Stimulated activated CD8-positive, alpha-beta memory T cell treated with anti-CD3 and anti-CD28 coated beads, Interleukin-7, amount 100 ng/mL, for 1 hour (primary cell): ENCODE measurements around the gene RBM12.
"Not testable (repeated sequence)": the region's sequence is repeated elsewhere in the genome, so short reads cannot be mapped to it uniquely, and the experiment has no call there.

Experiments used
- DNase-seq, 2 donors: peaks; one replicate each; pipeline ENCODE4 v3.0.0-alpha.2; 2020; ENCODE audit warnings: low read depth in 2 of 2

Gene RBM12

DNA sequence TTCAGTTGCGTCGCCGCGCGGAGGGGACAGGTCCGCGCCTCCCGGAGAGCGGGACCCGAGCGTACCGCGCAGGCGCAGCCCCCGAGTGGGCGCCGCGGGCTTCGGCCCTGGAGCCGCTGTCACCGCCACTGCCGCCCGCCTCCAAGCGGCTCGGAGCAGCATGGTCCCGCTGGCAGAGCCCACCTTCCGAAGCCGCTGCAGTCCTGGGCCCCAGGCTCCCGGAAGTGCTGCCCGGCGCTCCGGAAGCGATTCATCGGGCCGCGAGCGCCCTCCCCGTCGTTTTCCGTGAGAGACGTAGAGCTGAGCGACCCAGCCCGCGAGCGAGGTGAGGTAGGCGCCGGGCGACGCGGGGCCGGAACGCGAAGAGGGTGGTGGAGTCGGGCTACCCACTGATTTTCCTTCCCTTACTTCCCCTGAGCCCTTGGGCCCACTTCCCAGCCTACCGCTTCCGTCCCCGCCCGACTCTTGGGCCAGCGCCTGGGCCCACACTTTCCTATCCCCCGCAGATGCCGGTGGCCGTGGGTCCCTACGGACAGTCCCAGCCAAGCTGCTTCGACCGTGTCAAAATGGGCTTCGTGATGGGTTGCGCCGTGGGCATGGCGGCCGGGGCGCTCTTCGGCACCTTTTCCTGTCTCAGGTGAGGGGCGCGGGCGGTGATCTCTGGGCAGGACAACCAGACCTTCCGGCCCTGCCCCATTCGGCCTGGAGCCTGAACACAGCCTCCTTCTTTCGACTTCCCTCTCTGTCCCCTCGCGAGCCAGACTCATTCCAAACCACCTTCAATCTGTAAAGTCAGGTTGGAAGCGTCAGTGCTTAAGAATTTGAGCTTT, 34.6 kb upstream of the RBM12 start, which contains the start of the genes NFS1 and ROMO1:
NFS1 (minus strand) TSS at position 226 of the 830 bp plus-strand sequence; CDS start at position 162, 64 bp downstream.
ROMO1 (plus strand) TSS at position 279 of the 830 bp plus-strand sequence; CDS start at position 507, 228 bp downstream.
- DNase-seq: peak; percentile 70 to 75

DNA sequence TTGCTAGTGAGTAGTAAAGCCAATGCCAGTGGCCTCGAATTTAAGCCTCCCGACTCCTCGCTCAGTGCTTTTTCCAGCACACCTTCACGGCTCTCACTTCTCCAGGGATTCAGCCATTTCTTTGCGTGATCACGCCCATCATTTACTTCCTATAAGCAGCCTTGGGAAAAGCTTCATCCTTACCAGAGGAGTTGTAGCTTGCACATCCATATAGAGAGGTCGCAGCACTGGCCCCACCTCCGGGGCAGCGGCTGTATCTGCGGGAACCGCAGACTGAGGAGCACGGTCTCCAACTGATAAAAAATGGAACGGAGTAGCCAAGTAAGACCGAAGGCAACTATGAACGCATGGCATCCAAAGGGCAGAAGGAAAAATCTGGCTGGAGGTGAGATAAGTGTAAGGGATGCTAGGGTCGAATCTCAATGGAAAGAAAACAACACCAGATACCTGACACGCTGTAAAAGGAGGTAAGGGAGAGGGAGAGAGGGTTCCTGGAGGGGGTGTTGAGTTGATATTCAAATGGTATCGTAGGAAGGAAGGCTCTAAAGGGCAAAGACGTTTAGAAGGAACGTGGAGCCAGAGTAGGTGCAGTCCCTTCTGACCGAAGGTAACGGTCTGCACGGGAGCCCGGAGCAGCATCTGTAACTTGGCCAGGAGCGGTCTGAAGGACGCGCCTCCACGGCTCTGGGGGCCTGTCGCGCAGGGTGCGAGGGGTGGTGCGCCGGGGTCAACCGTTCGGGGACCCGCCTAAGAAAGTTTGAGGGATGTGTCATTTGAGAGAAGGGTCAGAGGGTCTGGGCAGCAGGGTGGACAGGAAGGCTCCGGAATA, 33.8 kb upstream of the RBM12 start:
- no peak for DNase-seq

DNA sequence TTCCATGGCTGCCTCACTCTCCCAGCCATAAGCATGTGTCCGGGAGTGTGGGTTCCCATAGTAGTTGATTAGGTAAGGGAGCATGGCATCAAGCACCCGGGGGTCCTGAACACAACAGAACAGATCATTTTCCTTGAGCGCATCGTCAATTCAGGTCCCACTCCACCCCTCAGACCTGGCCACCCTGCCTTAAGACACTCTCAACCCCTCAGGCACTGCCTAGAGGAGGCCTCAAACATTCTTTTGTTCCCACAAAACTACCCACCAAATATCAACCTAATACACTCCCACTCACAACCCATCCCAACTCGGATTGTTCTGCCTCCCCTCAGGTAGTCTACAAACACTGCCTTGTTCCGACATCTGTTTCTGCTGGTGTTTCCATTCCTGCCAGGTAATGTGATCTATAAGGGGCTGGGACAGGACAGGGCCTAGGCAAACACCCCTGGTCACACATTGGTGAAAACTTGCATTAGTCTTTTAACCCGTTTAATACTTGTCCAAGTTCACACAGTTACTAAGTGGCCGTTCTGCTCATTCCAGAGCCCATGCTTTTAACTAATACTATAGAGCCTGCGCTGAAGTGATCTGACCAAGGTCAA, 33.1 kb upstream of the RBM12 start:
- no peak for DNase-seq

DNA sequence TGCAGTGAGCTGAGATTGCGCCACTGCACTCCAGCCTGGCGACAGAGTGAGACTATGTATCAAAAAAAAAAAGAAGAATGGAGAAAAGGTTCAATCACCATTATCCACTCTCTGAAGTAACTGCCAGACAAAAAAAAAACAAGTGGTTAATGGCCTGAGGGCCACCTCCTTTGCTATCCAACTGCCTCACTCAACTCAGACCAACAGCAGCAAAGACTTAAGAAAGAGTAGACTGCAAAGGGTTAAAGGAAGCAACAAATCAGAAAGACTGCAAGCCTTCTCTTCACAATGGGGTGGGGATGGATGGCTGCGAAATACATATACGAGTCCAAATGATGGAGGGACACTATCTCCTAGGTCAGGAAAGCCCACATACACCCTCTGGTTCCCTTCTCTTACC, 31.3 kb upstream of the RBM12 start:
- no peak for DNase-seq

DNA sequence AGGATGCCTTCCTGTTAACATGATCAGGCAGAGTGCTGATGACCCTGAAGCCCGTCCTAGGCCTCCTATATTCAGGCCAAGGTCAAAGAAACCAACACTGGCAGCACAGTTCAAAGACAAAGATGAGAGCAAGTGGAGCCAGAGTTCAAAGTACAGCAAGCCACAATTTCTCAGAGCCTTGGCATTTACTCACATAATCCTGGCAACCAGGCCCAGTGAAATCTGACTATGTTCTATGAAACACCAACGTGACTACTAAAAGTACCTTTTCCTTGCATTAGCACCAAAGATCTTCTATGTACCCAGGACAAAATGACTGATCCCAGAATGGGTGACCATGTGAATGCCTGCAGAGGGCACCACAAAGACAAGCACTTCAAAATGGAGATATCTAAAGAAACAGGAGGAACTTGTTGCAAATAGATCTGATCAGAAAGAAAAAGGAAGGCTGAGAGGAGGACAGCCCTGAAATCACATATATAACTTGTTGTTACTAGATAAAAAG, 30.6 kb upstream of the RBM12 start:
- no peak for DNase-seq

DNA sequence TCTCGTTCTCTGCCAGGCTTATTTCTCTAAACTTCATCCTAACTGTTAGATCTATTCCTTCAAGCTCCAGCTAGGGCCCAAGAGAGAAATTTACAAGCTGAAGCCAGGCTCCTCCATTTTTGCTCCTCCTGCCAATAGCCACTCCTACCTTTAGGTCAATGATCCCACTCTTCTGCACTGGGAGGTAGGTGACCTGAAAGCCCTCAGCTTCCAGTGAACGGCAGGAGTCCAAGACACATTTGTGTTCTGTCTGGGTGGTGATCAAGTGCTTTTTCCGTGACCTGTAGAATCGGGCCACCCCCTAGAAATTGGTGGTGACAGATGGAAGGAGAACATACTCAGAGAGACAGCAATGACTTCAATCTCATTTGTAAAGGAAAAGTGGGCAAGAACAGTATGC, 25.6 kb upstream of the RBM12 start:
- DNase-seq: no peak

DNA sequence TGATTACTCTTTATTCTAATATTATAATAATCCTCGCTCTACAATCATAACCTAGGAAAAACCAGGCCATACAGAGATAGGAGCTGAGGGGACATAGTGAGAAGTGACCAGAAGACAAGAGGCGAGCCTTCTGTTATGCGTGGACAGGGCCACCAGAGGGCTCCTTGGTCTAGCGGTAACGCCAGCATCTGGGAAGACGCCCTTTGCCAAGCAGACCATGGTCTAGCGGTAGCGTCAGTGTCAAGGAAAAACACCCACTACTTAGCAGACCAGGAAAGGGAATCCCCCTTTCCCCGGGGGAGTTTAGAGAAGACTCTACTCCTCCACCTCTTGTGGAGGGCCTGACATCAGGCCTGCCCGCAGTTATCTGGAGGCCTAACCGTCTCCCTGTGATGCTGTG, 22.2 kb upstream of the RBM12 start:
- not testable (repeated sequence) for DNase-seq

DNA sequence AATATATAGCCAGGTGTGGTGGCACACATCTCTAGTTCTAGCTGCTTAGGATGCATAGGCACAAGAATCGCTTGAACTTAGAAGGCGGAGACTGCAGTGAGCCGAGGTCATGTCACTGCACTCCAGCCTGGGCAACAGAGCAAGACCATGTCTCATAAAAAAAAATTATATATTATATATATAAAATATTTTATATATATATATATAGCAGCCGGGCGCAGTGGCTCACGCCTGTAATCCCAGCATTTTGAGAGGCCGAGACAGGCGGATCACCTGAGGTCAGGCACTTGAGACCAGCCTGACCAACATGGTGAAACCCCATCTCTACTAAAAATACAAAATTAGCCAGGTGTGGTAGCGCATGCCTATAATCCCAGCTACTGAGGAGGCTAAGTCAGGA, 20.7 kb upstream of the RBM12 start:
- not testable (repeated sequence) for DNase-seq

DNA sequence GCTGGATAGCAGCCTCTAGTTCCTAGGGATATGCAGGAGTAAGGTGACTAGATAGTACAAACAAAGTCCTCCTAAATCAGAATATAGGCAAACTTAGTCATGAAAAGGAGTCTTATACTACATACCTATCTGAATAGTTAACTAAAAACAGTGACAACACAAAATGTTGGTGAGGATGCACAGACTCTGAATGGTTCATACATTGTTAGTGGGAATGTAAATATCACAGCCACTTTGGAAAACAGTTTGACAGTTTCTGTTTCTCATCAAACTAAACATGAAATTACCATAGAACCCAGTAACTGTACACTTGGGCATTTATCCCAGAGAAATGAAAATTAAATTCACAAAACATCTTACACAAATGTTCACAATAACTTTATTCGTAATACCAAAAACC, 17.3 kb upstream of the RBM12 start:
- DNase-seq: no peak

DNA sequence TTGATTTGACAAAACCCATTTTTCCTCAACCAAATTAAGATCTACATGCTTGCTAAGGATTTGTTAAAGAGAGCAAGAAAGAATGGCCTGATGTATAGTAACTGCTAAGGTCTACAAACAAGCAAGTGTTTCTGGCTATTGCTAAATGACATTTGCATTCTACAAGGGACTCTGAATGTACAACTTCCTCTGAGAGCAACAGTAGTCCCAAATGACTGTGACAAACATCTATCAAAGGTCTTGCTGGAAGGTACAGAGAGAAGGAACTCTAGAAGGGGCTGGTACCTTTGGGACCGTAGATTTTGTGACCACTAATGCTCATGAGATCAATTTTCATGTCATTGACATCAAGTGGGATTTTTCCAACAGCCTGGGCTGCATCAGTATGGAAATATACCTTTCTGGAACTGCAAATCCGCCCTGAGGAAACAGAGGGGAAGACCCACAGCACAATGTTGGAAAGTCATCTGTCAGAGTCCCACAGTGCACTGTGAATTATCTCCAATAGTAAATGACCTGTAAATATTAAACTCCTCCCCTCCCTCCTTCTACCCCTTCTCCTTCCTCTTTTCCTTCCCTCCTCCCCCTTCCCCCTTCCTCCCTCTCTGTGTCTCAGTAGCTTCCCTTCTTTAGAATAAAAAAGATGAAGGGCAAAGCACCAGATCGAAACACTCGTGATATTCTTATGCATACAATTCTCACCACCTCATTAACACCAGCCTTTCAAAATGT, 15.9 kb upstream of the RBM12 start:
- no peak for DNase-seq

DNA sequence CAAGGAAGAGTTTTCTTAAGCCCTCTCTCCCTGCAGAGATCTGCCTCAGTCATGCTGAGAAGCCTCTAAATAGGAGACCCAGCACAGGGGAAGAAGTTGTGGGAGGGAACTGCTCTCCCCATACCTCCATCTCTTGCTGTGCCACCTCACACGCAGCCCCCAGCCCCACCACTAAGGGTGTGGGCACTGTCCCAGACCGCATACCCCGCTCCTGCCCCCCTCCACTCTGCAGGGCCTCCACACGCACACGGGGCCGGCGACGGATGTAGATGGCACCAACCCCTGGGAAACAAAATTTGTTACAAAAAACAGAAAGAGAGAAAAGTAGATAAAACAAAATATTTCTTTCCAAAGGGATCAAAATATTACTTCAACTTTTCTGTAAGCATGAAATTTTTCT, 10.2 kb upstream of the RBM12 start:
- DNase-seq: no peak

DNA sequence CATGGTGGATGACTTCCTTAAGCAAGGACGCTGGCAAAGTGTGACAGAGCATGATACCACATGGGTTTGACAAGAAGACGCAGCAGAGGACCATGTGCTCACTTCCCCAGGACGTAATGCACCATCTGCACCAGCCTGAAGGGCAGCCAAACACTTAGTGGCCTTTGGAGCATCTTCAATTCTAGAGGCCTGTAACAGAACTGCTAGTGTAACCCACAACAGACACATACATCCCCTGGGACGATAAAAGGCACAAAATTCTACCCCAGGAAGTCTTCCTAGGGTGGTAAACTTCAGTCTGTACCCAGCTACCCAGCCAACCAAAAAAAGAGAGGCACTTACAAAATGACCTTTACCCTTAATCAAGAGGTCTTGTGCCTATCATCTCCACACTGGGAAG, 9.2 kb upstream of the RBM12 start:
- DNase-seq: no peak

DNA sequence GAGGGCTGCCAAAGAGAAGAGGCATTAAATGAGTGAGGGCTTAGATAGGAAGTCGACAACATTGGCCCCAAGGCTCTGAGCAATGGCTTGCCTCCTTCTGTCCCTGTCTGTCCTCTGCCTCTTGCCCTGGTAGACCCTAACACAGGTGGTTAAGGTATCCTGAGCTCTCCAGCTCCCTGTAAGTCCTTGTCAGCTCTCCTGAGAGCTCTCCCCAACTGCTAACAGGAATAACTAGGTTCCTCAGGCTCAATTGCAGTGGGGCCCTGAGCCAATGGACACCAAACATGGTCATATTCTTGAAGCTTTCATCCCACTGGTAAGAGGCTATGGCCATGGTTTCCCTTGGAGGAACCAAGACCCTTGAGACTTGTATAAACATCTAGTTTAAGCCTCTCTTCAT, 5.0 kb upstream of the RBM12 start:
- no peak for DNase-seq

DNA sequence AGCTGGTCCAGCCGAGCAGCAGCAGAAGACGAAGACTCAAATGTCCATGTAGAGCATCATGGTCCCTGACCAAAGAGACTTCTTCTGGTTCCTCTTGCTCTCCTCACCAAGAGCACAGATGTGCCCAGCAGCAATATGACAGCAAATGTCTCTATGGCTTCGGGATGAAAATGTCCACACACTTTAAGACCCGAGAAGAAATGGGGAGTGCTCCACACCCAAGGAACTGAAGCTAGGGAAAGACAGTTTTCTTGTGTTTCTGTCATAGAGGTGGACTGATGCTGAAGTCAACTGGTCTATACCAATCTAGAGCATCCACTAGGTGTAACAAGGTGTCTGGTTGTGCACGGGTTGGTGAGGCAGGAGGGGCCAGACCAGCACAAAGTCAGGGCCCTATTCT, 4.5 kb upstream of the RBM12 start:
- no peak for DNase-seq

DNA sequence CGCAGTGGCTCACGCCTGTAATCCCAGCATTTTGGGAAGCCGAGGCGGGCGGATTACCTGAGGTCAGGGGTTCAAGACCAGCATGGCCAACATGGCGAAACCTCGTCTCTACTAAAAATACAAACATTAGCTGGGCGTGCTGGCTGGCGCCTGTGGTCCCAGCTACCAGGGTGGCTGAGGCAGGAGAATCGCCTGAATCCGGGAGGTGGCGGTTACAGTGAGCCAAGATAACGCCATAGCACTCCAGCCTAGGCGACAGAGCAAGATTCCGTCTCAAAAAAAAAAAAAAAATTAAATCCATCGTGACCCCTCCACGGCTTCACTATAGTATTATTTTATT, 1.2 kb upstream of the RBM12 start:
- DNase-seq: no peak

DNA sequence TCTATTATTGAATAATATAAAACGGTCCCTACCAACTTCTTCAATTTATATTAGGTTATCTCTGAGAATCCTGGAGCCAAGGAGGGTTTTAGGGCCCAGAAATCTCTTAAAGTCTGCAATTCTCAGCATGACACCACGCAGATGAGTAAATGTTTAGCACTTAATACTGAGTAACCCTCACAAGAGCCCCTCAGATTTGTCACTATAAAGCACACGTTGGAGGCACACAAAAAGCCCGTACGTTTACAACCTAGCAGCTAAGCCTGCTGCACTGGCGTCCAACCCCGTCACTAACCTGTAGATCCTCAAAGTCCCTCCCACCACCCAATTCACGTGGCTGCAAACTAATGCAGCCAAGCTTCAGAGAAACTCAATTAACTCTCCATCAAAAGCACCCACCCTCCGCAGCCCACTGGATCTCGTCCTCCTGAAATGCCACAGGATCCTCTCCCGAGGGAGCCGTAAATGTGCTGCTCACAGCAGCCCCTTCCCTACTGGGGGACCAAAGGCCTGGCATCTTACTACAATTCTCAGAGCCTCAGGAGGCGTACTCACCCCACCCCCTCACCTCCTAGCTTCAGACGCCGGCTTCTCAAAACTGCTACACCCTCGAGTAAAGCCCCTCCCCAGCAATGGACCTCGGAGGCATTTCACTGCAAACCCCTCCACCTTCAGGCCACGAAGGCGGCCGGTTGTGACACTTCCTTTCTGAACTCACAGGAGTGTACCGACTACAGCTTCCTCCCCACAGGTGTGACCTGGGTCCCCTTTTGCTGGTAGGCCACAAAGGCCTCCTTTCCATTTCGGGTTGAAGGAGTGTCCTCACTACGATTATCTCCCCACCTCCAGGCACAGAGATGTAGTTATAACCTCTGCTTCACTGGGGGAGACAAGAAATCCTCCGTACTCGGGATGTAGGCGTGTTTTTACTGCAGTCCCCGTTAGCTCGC, 909 bp downstream of the RBM12 start:
- peak; percentile 20 to 29 for DNase-seq

DNA sequence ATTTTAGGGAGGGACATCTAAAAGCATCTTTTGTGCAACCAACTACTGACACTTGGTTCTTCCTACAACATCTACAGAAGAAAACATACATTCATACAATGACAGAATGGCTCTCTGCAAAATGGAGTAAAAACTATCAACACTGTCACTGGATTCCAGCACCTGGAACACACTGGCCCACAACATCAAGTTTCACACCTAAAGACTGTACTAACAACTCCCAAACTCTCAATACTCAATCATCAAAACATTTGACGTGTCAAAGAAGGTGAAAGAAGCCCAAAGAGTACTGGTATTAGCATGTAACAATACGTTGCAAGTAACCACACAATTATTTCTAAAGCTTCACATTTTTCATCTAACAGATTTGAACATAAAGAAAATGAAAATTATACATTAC, 2.1 kb downstream of the RBM12 start:
- no peak for DNase-seq

DNA sequence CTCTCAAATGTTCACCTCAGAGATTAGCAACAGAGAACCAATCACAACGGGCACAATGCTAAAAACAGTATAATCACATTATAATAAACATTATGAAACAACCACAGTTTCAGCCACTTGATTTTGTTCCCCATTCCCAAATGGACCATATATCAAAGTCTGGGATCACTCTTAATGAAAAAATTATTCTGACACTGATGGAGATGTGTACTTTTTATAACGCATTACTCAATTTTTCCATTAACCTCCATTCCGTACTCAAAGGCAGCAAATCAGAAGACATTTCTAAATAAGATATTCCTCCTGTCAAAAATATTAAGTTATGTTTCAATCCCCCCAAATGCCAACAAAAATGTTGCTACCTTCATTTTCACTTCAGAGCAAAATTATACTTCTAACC, 2.8 kb downstream of the RBM12 start:
- DNase-seq: no peak

DNA sequence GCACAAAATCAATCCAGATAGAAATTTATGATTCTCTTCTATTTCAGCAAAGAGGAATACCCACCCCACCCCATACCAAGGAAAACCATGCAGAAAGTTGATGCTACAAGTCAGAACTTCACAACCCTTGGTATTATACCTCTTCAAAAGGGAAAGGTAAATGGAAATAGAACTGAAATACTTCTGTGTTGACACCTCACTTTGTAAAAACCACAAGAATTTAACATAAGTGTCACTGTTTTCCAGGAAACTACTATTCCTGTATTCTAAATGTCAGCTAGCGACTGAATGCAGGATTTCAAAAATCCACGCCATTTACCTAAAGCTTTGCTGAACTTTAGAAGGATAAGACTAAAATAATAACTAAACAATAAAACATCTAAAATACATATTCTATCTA, 3.6 kb downstream of the RBM12 start:
- no peak for DNase-seq

DNA sequence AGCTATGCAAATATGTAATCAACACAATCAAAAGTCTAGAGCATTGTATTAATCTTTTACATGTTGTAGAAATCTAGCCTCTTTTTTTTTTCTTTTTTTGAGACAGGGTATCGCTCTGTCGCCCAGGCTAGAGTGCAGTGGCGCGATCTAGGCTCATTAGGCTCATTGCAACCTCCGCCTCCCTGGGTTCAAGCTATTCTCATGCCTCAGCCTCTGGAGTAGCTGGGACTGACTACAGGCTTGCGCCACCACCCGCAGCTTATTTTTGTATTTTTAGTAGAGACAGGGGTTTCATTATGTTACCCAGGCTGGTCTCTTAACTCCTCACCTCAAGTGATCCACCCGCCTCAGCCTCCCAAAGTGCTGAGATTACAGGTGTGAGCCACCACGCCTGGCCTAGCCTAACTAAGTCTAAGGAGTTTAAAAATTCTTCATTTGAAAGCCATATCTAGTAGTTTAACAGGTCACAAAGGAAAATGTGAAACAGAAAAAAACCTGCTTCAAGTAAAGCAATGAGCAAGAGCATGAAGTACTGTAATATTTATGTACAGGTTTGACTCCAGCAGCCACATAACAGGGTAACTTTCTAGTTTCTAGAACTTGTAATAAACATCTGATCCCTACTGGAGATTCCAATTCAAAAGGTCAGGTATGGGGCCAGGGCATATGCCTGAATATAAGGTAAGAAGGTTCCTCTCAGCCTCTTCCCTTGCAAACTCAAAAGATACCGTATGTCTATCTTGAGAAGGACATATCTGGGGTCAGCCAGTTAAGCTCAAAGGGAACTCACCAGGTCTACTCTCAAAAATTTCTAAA, 4.4 kb downstream of the RBM12 start:
- DNase-seq: no peak
